ENCODE results near the gene COQ10A.

GRCh38 chr12:56243731-56244181 is 23.0 kb upstream of the COQ10A start:
- TF ChIP-seq CTCF (conservative IDR thresholded peaks at IDR 0.05; ENCODE audit: low read length) (no peak), EZH2phosphoT487 (IDR thresholded peaks at IDR 0.05; ENCODE audit: borderline replicate concordance) (no peak)

Measured in Loucy (cell line).